HL-60 (cell line): ENCODE results near the gene MCAM.

Source experiments
- POLR2AphosphoS5 ChIP-seq: IDR thresholded peaks from 2 replicates; pipeline ENCODE4 v1.6.1; 2012; ENCODE audit warnings: low read depth
- SPI1 ChIP-seq: IDR thresholded peaks from 2 replicates; pipeline ENCODE4 v1.6.1; 2012; ENCODE audit warnings: low read depth, mild to moderate bottlenecking, borderline replicate concordance
- TF ChIP-seq, protein P1 (sequence below): IDR thresholded peaks from one replicate; pipeline ENCODE4 v1.5.1; 2011; ENCODE audit warnings: low read length, control low read depth, inconsistent platforms; ENCODE audit not compliant: insufficient read depth
- TF ChIP-seq, protein P2 (sequence below): IDR thresholded peaks from 2 replicates; pipeline ENCODE4 v1.6.1; 2012; ENCODE audit warnings: low read depth; ENCODE audit not compliant: insufficient replicate concordance

DNA sequence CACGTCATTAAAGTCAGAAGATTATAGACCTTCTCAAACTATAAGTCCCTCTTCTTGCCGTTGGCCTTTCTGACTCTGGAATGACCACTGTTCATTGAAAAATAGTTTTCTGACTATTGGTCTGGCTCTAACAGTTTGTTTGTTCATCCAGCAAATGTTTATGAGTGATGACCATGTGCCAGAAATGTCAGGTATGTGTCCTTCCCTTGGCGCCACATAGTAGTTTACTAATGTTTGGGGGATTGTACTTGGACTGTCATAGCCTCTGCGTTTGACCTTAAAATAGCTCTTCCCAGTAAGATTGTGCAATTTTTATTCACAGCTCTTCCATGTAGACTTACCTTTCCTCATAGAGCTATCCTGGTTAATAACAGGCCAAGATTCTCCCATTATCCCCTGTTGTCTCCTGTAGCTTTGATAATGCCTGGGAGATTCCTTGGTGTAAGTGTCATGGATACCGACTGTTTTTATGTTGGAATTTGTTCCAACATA, 13.7 kb downstream of the MCAM start:
- TF ChIP-seq SPI1, result no peak
- TF ChIP-seq, protein P1, sequence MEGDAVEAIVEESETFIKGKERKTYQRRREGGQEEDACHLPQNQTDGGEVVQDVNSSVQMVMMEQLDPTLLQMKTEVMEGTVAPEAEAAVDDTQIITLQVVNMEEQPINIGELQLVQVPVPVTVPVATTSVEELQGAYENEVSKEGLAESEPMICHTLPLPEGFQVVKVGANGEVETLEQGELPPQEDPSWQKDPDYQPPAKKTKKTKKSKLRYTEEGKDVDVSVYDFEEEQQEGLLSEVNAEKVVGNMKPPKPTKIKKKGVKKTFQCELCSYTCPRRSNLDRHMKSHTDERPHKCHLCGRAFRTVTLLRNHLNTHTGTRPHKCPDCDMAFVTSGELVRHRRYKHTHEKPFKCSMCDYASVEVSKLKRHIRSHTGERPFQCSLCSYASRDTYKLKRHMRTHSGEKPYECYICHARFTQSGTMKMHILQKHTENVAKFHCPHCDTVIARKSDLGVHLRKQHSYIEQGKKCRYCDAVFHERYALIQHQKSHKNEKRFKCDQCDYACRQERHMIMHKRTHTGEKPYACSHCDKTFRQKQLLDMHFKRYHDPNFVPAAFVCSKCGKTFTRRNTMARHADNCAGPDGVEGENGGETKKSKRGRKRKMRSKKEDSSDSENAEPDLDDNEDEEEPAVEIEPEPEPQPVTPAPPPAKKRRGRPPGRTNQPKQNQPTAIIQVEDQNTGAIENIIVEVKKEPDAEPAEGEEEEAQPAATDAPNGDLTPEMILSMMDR, result no peak
- TF ChIP-seq POLR2AphosphoS5, result no peak
- TF ChIP-seq, protein P2, sequence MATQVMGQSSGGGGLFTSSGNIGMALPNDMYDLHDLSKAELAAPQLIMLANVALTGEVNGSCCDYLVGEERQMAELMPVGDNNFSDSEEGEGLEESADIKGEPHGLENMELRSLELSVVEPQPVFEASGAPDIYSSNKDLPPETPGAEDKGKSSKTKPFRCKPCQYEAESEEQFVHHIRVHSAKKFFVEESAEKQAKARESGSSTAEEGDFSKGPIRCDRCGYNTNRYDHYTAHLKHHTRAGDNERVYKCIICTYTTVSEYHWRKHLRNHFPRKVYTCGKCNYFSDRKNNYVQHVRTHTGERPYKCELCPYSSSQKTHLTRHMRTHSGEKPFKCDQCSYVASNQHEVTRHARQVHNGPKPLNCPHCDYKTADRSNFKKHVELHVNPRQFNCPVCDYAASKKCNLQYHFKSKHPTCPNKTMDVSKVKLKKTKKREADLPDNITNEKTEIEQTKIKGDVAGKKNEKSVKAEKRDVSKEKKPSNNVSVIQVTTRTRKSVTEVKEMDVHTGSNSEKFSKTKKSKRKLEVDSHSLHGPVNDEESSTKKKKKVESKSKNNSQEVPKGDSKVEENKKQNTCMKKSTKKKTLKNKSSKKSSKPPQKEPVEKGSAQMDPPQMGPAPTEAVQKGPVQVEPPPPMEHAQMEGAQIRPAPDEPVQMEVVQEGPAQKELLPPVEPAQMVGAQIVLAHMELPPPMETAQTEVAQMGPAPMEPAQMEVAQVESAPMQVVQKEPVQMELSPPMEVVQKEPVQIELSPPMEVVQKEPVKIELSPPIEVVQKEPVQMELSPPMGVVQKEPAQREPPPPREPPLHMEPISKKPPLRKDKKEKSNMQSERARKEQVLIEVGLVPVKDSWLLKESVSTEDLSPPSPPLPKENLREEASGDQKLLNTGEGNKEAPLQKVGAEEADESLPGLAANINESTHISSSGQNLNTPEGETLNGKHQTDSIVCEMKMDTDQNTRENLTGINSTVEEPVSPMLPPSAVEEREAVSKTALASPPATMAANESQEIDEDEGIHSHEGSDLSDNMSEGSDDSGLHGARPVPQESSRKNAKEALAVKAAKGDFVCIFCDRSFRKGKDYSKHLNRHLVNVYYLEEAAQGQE, result no peak
